ENCODE results near the gene RAB5IF.

GRCh38 chr20:36569847-36570429, 35.6 kb upstream of the RAB5IF start:
- TF ChIP-seq CTCF (IDR thresholded peaks at IDR 0.05) (no peak), EP300 (IDR thresholded peaks at IDR 0.05) (no peak)
